CD4-positive, alpha-beta T cell treated with Interleukin-15 for 4 hours (primary cell): ENCODE measurements around the gene CRYZL1.
A peak's percentile ranks its signal among the peaks of the same experiment; 100 is the strongest.
"Not testable (repeated sequence)": the region's sequence is repeated elsewhere in the genome, so short reads cannot be mapped to it uniquely, and the experiment has no call there.

Experiments used
- DNase-seq: peaks from one replicate; pipeline ENCODE4 v3.0.0-alpha.2; 2020; ENCODE audit warnings: low spot score

Gene CRYZL1

GRCh38 chr21:33641352-33642026 lies at the start of gene CRYZL1:
TSS of gene CRYZL1 (minus strand) at chr21:33641741. CDS start at chr21:33631551, 10,190 bp downstream.
- DNase-seq = peak; percentile 100

GRCh38 chr21:33690874-33691273 lies 49.3 kb upstream of the CRYZL1 start:
- no peak for DNase-seq

- no peak for DNase-seq
These were observed 46.8 kb upstream of the CRYZL1 start for GRCh38 chr21:33688353-33688752.

- no peak for DNase-seq
These were observed 46.1 kb upstream of the CRYZL1 start for GRCh38 chr21:33687634-33688033.

GRCh38 chr21:33686386-33686785 lies 44.8 kb upstream of the CRYZL1 start:
- DNase-seq = no peak

GRCh38 chr21:33685613-33686197 lies 44.2 kb upstream of the CRYZL1 start:
- DNase-seq = no peak

- DNase-seq = no peak
These were observed 43.5 kb upstream of the CRYZL1 start for GRCh38 chr21:33684923-33685560.

GRCh38 chr21:33684068-33684467 lies 42.5 kb upstream of the CRYZL1 start:
- no peak for DNase-seq

- no peak for DNase-seq
These were observed 41.6 kb upstream of the CRYZL1 start for GRCh38 chr21:33682992-33683627.

- no peak for DNase-seq
These were observed 39.3 kb upstream of the CRYZL1 start for GRCh38 chr21:33680870-33681269.

GRCh38 chr21:33677450-33677849 lies 35.9 kb upstream of the CRYZL1 start:
- no peak for DNase-seq

GRCh38 chr21:33676666-33677065 lies 35.1 kb upstream of the CRYZL1 start:
- not testable (repeated sequence) for DNase-seq

- DNase-seq = no peak
These were observed 32.7 kb upstream of the CRYZL1 start for GRCh38 chr21:33674226-33674625.

GRCh38 chr21:33673473-33673872 lies 31.9 kb upstream of the CRYZL1 start:
- no peak for DNase-seq

GRCh38 chr21:33670076-33670978 lies 28.8 kb upstream of the CRYZL1 start:
- no peak for DNase-seq

GRCh38 chr21:33668620-33669019 lies 27.1 kb upstream of the CRYZL1 start:
- DNase-seq = no peak

GRCh38 chr21:33668180-33668579 lies 26.6 kb upstream of the CRYZL1 start:
- DNase-seq = no peak

- no peak for DNase-seq
These were observed 26.1 kb upstream of the CRYZL1 start for GRCh38 chr21:33667636-33668035.

GRCh38 chr21:33666153-33666552 lies 24.6 kb upstream of the CRYZL1 start:
- DNase-seq = no peak

GRCh38 chr21:33664135-33664534 lies 22.6 kb upstream of the CRYZL1 start:
- DNase-seq = no peak

- DNase-seq = no peak
These were observed 21.7 kb upstream of the CRYZL1 start for GRCh38 chr21:33663241-33663640.

GRCh38 chr21:33662046-33662445 lies 20.5 kb upstream of the CRYZL1 start:
- no peak for DNase-seq
